HG03565 (cell line): ENCODE results near the gene TLR3.
"Not testable (repeated sequence)": the region's sequence is repeated elsewhere in the genome, so short reads cannot be mapped to it uniquely, and the experiment has no call there.

Experiments
- ATAC-seq: cut with Tn5 transposase; IDR thresholded peaks from one replicate; pipeline ENCODE4 v1.9.1; 2021; ENCODE audit warnings: mild to moderate bottlenecking, moderate library complexity; ENCODE audit not compliant: unreplicated experiment

TLR3 gene

GRCh38 chr4:186047501-186047900 is 21.5 kb upstream of the TLR3 start:
- ATAC-seq: not testable (repeated sequence)

GRCh38 chr4:186050135-186050534 is 18.8 kb upstream of the TLR3 start:
- ATAC-seq: not testable (repeated sequence)

- ATAC-seq: no peak
Observed at GRCh38 chr4:186051096-186051495, 17.9 kb upstream of the TLR3 start.

- peak; percentile 100 for ATAC-seq
Observed at GRCh38 chr4:186058253-186058979, 10.5 kb upstream of the TLR3 start.

GRCh38 chr4:186058980-186059316 is 10.0 kb upstream of the TLR3 start:
- ATAC-seq: no peak

- no peak for ATAC-seq
Observed at GRCh38 chr4:186061921-186062320, 7.0 kb upstream of the TLR3 start.

GRCh38 chr4:186067757-186068385 is 1.1 kb upstream of the TLR3 start:
- peak; percentile 71 for ATAC-seq

- ATAC-seq: no peak
Observed at GRCh38 chr4:186069729-186070128, 773 bp downstream of the TLR3 start.

GRCh38 chr4:186072516-186072915 is 3.6 kb downstream of the TLR3 start:
- no peak for ATAC-seq

GRCh38 chr4:186074189-186074588 is 5.2 kb downstream of the TLR3 start:
- no peak for ATAC-seq

- no peak for ATAC-seq
Observed at GRCh38 chr4:186078981-186079638, 10.2 kb downstream of the TLR3 start.

- ATAC-seq: no peak
Observed at GRCh38 chr4:186079694-186080093, 10.7 kb downstream of the TLR3 start.

GRCh38 chr4:186081202-186081807 is 12.3 kb downstream of the TLR3 start:
- no peak for ATAC-seq

GRCh38 chr4:186082221-186082620 is 13.3 kb downstream of the TLR3 start:
- ATAC-seq: no peak

GRCh38 chr4:186088523-186088922 is 19.6 kb downstream of the TLR3 start:
- no peak for ATAC-seq

GRCh38 chr4:186092296-186092695 is 23.3 kb downstream of the TLR3 start:
- no peak for ATAC-seq

- no peak for ATAC-seq
Observed at GRCh38 chr4:186095406-186095805, 26.4 kb downstream of the TLR3 start.

GRCh38 chr4:186096681-186097165 is 27.8 kb downstream of the TLR3 start:
- no peak for ATAC-seq

GRCh38 chr4:186097386-186097785 is 28.4 kb downstream of the TLR3 start:
- ATAC-seq: no peak

- ATAC-seq: no peak
Observed at GRCh38 chr4:186102931-186103330, 34.0 kb downstream of the TLR3 start.

- no peak for ATAC-seq
Observed at GRCh38 chr4:186104114-186104889, 35.3 kb downstream of the TLR3 start, which contains the start of gene FAM149A. Gene FAM149A (plus strand): TSS chr4:186104704.
